Endodermal cell (in vitro differentiated cells): ENCODE measurements around the gene DNAAF5. TPM values are rescaled to one million over a fixed set of nuclear protein-coding genes. Genes with fewer than 3 reads are reported as not detected.

Experiments used
- DNase-seq: peaks from one replicate; pipeline ENCODE4 v3.0.0-alpha.2; 2017
- H3K27ac ChIP-seq: 2 replicates; pipeline ENCODE4 v1.5.1; 2013; ENCODE audit warnings: mild to moderate bottlenecking, low read depth, low read length, moderate library complexity
- H3K27me3 ChIP-seq: 2 replicates; pipeline ENCODE4 v1.6.1; 2013; ENCODE audit warnings: mild to moderate bottlenecking, low read length, moderate library complexity; ENCODE audit not compliant: insufficient read depth, control insufficient read depth, poor library complexity, severe bottlenecking
- H3K36me3 ChIP-seq: 2 replicates; pipeline ENCODE4 v1.7.0; 2013; ENCODE audit warnings: mild to moderate bottlenecking, low read length, moderate library complexity; ENCODE audit not compliant: control insufficient read depth, insufficient read depth
- H3K4me1 ChIP-seq: one replicate; pipeline ENCODE4 v1.7.0; 2013; ENCODE audit warnings: low read length; ENCODE audit not compliant: control insufficient read depth, insufficient read depth
- H3K4me3 ChIP-seq: 2 replicates; pipeline ENCODE4 v1.5.1; 2013; ENCODE audit warnings: mild to moderate bottlenecking, low read length, moderate library complexity
- H3K9ac ChIP-seq: 2 replicates; pipeline ENCODE4 v1.6.1; 2013; ENCODE audit warnings: mild to moderate bottlenecking, low read length, moderate library complexity; ENCODE audit not compliant: poor library complexity, severe bottlenecking; ENCODE audit errors: extremely low read depth
- H3K9me3 ChIP-seq: 2 replicates; pipeline ENCODE4 v1.6.1; 2013; ENCODE audit warnings: mild to moderate bottlenecking, low read length, moderate library complexity; ENCODE audit not compliant: control insufficient read depth
- H3K27ac Mint-ChIP-seq: 2 replicates; pipeline ENCODE4 v1.8.0; 2020; ENCODE audit warnings: mixed read lengths
- H3K27me3 Mint-ChIP-seq: 2 replicates; pipeline ENCODE4 v1.8.0; 2021; ENCODE audit warnings: mild to moderate bottlenecking, mixed read lengths; ENCODE audit not compliant: insufficient read depth
- H3K36me3 Mint-ChIP-seq: 2 replicates; pipeline ENCODE4 v1.8.0; 2020; ENCODE audit warnings: low read depth, mixed read lengths
- H3K4me1 Mint-ChIP-seq: 2 replicates; pipeline ENCODE4 v1.8.0; 2020; ENCODE audit warnings: mixed read lengths
- H3K4me3 Mint-ChIP-seq: 2 replicates; pipeline ENCODE4 v1.8.0; 2020; ENCODE audit warnings: mild to moderate bottlenecking, moderate library complexity, mixed read lengths
- H3K9me3 Mint-ChIP-seq: 2 replicates; pipeline ENCODE4 v1.8.0; 2020; ENCODE audit warnings: mild to moderate bottlenecking, mixed read lengths
- CTCF ChIP-seq: fragments of 200-600 bp; sonication (generic); conservative IDR thresholded peaks from 2 replicates; pipeline ENCODE4 v1.5.0; 2021; ENCODE audit warnings: antibody characterized with exemption, mild to moderate bottlenecking
- WGBS, 2 experiments: methylation state at CpG; one replicate each; pipeline versions ENCODE4 v1.1.5 to v1.1.7; 2013; ENCODE audit warnings: missing lambda C conversion rate in 2 of 2, mixed read lengths in 1 of 2; ENCODE audit not compliant: insufficient coverage in 1 of 2, insufficient read length in 1 of 2; 5-methylcytosine and 5-hydroxymethylcytosine counted together
- total RNA-seq, 2 donors: library from RNA; stranded (reverse); fragmentation: NEBNext Ultra II Directional in 1 of 2; extraction: Animal tissue kit (Norgen Biotek cat#: 25700) in 1 of 2; gene quantifications; 2 replicates in 1 of 2; 3 replicates in 1 of 2; pipeline ENCODE4 v1.2.1, GENCODE V29; 2021

Gene DNAAF5
- total RNA-seq, 2 donors from 2014 or later = 54.2 to 54.3 TPM

DNA sequence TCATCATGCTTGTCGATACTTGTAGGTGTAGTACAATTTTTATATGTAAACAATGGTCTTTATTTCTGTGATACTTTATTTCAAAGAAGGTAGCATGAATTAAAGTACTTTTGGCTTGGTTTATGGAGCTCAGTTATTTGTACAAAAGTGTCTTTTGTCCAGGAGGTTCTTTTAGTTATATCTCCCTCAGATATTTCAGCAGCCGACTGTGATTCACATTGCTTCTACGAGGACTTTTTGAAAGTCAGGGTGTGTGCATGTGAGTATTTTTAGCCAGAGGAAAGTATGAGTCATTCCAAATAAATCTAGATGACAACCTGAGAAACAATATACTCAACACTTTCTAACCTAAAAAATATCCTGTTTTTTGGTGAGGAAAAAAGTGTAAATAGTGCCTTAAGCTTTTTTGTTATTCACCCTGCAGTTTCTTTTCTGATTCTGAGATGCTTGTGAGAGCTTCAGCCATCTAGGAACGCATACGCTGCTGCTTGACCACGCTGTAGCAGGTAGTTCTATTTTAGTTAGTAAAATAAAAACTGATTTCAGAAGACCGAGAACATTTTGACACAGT, 105.2 kb downstream of the DNAAF5 start:
- no peaks in the 10 kb centered on the region for H3K27me3 ChIP-seq
- H3K36me3 Mint-ChIP-seq = peaks cover 36% of the 10 kb centered on the region
- WGBS, 2 experiments = 85% methylated on average over 5 to 7 of the region's 7 CpGs
- peak overlapping the region; percentile 64 for H3K27ac ChIP-seq
- no peak overlapping the region for H3K4me3 ChIP-seq
- no peaks in the 10 kb centered on the region for H3K9me3 Mint-ChIP-seq
- no peaks in the 10 kb centered on the region for H3K9me3 ChIP-seq
- H3K27ac Mint-ChIP-seq = peak overlapping the region; percentile 50
- H3K9ac ChIP-seq = no peak overlapping the region
- H3K4me1 ChIP-seq = no peaks in the 10 kb centered on the region
- DNase-seq = no peak
- peaks cover 19% of the 10 kb centered on the region for H3K4me1 Mint-ChIP-seq
- TF ChIP-seq CTCF = no peak
- H3K27me3 Mint-ChIP-seq = no peaks in the 10 kb centered on the region
- no peak overlapping the region for H3K4me3 Mint-ChIP-seq
- H3K36me3 ChIP-seq = peaks cover 13% of the 10 kb centered on the region

DNA sequence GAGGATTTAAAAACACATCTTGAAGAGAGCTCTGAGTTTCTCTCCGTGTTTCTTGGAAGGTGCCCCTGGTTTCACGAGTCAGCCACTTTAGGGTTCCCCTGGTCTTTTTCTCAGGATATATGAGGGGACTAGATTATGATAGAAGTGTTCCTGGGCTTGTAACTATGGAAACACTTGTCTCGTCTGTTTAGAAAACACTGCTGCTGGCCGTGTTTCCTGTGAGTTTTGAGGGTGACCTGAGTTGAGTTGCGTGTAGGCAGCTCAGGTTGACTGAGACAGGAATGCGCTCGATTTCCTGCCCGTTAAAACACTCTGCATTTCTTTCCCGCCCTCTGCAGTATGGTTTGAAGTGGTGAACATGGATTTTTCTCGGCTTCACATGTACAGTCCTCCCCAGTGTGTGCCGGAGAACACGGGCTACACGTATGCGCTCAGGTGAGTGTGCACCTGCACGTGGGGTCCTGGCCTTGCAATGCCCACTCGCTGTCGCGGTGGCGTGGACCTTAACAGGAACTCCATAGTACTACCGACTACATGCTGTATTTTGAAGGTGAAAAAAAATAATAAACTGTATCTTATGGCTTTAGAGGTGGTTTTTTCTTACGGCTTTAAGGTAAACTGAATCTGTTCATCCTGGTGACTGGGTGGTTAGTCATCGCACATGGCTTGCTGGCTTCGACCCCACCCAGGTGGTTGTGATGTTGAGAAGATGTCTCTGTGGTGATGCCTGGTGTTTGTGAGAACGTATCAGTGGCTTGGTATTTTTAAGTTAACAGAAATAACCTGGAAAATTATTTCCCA, 105.9 kb downstream of the DNAAF5 start, which contains the start of gene SUN1:
SUN1 (plus strand) TSS at position 310 of the 801 bp plus-strand sequence; CDS start at position 359, 49 bp downstream.
- Mint-ChIP-seq H3K4me3 (no peak within 1 kb of the TSS), H3K36me3 (peaks cover 37% of the 10 kb centered on the region), H3K27ac (peak within 1 kb of the TSS; percentile 78), H3K9me3 (no peaks in the 10 kb centered on the region), H3K4me1 (peaks cover 22% of the 10 kb centered on the region), H3K27me3 (no peaks in the 10 kb centered on the region)
- Histone ChIP-seq H3K9me3 (no peaks in the 10 kb centered on the region), H3K4me1 (no peaks in the 10 kb centered on the region), H3K4me3 (no peak within 1 kb of the TSS), H3K27ac (peak within 1 kb of the TSS; percentile 64), H3K27me3 (no peaks in the 10 kb centered on the region), H3K36me3 (peaks cover 17% of the 10 kb centered on the region), H3K9ac (no peak within 1 kb of the TSS)
- 92 to 95% methylated on average over 15 to 24 of the region's 24 CpGs for WGBS, 2 experiments
- no peak for TF ChIP-seq CTCF
- no peak for DNase-seq

- Histone ChIP-seq H3K4me3 (no peak overlapping the region), H3K27ac (no peak overlapping the region), H3K27me3 (no peaks in the 10 kb centered on the region), H3K36me3 (peaks cover 23% of the 10 kb centered on the region), H3K4me1 (no peaks in the 10 kb centered on the region), H3K9me3 (no peaks in the 10 kb centered on the region), H3K9ac (no peak overlapping the region)
- peak overlapping the region; percentile 78 for H3K27ac Mint-ChIP-seq
- peaks cover 40% of the 10 kb centered on the region for H3K36me3 Mint-ChIP-seq
- H3K27me3 Mint-ChIP-seq = no peaks in the 10 kb centered on the region
- no peak for TF ChIP-seq CTCF
- DNase-seq = no peak
- no peak overlapping the region for H3K4me3 Mint-ChIP-seq
- no peaks in the 10 kb centered on the region for H3K9me3 Mint-ChIP-seq
- WGBS, 2 experiments = 94 to 96% methylated on average over 14 to 15 of the region's 15 CpGs
- peaks cover 24% of the 10 kb centered on the region for H3K4me1 Mint-ChIP-seq
Measured at GRCh38 chr7:832968-833424, 106.5 kb downstream of the DNAAF5 start.
